HL-60/S4 treated with phorbol 12-myristate 13-acetate at 8.2 ng/mL for 4 days and 3 days (cell line): Measurements from ENCODE around the gene DNAJC7.
"Not testable (repeated sequence)": the region's sequence is repeated elsewhere in the genome, so short reads cannot be mapped to it uniquely, and the experiment has no call there.

ENCODE experiments used
- in situ Hi-C: fragments of 300-500 bp; cut with MboI; formaldehyde crosslinking; loops from 2 replicates; pipeline ENCODE4 v1.15.0; 2022; ENCODE audit warnings: low sequenced_read_pairs

The DNAJC7 gene

DNA sequence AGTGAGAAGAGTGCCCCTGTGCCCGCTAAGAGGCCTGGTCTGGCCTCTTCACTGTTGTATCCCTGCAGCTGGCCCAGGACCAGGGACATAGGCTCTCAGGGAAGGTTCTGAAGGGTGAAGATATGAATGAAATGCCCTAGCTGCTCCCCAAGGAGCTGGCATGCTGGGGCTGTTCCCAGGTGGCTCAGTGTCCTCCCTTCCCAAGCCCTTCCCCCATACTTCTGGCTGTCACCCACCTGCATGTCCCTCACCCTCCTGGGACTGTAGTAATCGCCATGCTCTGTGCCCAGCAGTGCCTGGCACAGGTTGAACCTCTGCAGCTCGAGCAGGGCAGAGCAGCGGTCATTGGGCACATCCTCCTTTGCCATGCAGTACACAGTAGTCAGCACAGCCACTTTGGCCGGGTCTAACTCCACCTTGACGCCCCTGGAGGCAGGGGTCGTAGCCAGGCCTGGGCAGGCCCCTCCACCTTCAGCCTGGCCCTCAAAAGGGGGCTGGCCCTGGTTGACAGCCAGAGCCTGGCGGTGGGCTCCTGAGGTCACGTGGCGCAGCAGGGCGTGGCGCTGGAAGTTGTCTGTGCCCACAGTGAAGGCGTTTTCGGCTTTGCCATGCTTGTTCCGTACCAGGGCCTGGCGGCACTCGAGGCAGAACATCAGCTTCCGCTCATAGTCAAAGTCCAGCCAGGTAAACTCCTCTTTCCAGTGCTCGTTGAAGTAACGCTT, 25.5 kb upstream of the DNAJC7 start:
- in situ Hi-C loops, result no loop called here

DNA sequence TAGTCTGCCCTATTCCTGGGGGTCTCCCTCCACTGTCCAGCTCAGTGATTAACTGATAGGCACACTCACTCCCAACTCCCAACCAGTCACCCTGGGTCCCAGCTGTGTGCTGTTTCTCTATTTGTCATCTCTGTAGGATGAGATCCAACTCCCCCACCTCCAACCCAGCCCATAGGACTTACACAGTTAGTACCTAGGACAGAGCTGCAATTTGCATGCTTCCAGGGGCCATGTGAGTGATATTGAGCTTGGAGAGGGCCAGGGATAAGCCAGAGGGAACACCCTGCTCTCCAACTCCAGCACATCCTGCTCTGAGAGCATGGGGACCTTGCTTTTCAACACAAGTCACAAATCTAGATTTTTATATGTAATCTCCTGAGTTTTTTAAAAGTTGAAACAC, 24.4 kb upstream of the DNAJC7 start:
- in situ Hi-C loops, result no loop called here

DNA sequence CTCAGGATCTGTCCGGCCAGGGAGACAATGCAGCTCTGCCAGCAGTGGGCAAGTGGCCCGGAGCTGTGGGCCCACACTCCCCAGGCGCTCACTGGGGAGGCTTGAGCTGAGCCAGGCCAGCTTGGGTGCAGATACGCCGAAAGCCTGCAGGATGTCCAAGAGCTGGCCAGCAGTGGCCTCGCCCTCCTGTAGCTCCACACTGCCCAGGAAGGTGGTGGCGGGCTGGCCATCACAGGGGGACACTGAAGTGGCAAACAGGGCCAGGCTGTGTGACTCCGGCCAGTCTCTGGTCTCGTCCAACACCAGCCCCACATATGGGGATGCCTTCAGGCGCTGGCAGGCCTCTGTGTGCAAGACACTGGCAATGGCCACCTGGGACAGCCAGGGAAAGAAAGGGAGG, 23.6 kb upstream of the DNAJC7 start:
- in situ Hi-C loops, result no loop called here

DNA sequence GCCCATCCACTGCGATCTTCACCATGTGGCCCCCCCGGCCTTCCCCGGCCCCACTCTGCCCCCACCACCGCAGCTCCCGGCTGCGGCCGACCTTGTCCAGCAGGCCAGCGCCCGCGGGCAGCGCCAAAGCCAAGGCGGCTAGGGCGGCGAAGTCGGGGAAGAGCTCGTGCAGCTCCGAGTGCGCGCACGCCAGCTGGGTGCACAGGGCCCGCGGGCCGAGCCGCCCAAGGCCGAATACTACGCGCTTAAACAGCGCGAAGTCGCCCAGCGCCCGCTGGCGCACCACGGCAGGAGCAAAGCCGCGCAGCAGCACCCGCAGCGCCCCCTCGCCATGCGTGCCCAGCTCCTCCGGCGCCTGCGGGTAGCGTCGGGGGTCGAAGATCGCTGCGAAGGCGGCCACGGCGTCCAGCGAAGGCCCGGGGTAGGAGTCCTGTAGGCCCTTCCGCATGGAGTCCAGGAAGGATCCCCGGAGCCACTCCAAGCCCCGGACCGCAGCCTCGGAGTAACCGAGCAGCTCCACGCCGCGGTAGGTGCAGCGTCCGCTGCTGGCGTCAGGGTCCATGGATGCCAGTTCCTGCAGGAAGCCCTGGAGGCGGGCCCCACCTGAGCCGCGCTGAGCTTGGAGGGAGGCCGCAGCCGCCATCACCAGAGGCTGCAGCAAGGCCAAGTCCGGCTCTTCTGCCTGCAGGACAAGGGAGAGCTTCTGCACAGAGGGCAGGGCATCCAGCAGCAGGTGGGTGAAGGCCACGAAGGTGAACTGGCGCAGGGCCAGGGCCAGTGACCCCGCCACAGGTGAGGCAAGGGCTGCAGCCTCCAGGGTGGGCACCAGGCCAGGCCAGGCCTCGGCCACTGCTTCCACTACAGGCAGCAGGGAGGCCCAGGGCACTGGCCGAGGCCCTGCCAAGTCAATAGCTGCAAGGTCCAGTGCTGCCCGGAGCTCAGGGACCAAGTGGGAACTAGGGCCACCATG, 22.8 kb upstream of the DNAJC7 start:
- in situ Hi-C loops, result no loop called here

DNA sequence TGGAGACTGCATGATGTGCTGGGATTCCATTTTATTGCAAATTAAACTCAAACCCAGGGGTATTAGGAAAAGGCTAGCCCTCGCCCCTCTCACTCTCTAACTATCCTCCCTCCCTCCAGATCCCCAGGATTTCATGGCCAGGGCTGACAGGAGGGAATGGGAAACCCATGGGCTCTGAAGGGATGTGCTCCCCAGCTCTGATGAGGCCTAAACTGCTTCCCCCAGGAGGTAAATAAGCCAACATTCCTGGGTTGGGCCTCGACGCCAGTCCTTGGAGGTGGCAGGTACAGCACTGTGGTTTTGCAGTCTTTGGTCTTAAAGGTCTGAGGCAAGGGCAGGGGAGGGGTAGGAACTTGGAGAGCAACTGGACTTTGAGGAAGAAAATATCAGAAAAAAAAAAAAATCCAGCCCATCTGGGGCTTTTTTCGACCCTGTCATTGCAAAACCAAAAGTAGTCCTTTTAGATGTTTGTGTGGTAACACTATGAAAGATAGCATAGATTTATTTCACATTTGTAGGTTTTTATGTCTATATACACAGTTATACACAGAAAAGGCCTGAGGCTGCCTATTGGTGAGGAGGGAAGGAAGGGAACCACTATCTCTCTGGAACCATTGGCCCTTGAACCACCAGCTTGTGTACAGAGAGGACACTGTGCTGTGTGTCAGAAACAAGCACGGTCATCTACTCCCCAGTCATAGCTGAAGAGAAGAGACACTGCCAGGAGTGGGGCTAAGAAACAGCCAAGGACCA, 21.2 kb upstream of the DNAJC7 start:
- in situ Hi-C loops, result no loop called here

DNA sequence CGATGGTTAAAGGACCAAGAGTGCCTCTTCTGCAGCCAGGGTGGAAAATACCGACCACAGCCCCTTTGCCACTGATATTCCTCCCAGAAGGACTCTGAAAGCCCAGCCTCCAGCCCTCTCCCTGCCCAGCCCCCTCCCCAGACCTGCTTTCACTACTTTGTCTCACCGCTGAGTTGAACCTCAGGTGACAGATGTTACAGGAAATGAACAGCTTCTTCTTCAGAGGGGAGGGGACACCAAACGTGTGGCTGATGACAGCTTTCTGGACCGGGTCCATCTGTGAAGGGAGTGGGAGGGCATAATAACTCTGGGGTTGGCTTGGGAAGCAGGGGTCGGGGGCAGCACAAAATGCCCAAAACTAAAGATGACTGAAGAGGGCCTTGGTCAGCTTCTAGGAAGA, 16.8 kb upstream of the DNAJC7 start:
- in situ Hi-C loops, result no loop called here

DNA sequence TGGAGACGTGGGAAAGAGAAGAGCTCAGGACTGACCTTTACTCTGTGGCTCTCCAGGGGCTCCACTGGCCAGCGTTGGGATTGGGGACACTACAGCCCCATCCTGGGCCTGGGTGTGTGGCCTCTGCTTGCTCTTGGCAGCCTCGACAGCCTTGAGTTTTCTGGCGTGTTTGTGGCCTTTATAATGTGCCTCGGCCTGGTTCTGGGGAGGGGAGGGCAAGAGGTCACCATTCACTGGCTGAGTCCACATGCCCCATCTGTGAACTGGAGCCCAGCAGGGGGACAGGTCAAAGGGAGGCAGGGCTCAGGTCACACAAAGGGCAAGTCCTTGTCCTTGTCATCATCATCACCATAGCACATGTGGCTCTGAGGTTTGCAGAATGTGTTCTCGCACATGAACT, 14.3 kb upstream of the DNAJC7 start:
- in situ Hi-C loops, result no loop called here

DNA sequence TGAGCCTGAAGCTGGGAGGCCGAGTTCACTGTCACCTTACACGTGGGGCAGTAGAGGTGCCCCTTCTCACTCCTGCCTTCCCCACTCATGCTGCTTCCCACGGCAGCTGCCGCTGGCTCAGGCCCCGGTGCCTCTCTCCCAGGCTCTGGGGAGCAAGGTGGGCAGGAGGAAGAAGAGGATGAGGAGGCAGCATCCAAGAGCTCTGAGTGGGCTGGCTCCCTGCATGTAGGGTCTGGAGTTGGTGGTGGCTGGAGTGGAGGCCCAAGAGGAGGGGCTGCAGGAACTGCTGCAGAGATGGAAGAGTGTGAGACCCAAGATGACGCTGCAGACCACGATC, 11.5 kb upstream of the DNAJC7 start:
- in situ Hi-C loops, result no loop called here

DNA sequence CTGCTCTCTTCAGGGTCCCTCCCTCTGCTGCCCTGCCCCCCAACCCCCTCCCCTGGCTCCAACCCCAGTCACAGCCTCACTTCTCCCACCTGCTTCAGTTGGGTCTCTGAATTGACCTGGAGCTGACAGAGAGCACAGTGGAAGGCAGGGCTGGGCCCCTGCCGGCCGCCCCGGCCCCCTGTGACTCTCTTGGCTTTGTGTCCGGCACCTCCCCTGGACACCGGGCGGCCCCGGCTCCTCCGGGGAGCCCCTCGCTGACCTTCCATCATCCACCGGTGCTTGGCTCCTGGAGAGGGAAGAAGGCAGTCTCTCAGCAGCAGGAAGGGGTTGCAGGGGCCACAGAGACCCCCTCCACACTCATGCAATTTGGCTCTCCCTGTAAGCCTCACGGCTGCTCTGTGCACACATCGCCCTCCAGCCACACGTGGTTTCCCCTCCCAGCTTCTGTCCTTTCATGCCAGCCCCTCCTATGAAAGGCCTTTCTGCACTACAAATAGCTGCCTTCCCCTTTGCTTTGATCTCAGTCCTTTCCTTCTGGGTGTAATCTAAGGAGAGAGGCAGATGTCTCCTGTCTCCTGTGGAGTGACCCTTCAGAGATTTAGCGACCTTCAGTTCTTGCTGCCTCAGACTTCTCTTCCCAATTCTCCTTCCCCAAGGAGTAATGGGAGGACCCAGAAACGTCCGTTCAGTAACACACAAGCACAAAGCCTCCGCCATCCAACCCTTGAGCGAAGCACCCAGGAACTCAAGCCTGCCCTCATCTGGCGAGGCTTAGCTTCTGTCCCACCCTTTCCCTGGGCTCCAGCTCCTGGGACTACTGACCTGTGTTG, 10.9 kb upstream of the DNAJC7 start:
- in situ Hi-C loops, result no loop called here

DNA sequence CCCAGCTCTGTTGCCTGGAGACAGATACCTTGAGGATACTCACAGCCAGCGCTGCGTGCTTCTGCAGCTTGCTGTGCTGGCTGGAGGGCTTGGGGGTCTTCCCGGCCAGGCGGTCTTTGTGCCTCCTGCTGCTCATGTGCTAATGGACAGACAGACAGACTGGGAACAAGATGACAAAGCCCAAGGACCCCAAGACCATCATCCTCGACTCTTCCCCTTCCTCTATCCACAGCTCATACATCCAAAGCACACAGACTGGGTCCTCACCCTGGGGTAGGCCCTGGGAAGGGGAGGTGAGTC, 10.3 kb upstream of the DNAJC7 start:
- in situ Hi-C loops, result no loop called here

DNA sequence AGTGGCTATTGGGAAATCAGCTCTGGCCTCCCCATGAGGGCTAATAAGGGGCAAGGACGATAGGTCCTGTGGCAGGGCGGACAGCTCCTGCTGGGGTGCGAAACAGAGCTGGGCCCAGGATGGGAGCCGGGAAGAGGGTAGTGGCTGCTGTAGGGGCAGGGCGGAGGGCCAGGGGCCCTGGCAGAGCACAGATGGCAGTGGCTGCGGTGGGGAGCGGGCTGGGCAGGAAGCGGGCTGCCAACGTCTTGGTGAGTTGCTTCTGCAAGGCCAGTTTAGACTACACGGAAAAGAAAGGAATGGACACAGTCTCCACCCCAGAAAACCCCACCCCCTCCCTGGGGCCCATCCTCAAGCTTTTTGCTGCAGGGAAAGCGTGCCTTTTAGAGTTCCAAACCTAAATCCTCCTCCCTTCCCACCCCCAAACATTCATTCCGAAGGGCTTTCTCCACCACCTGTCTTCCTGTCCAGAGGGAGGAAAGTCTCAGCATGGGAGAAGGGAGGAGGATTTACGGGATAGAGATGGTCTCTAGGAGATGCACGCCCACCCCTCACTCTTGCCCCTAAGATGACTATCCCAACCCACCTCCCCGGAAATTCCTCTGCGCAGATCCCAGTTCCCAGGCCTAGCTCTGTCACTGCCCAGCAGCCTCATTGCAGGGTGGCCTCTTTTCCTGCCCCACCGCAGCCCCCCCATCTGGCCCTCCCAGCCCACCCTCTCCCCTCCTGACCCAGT, 9.8 kb upstream of the DNAJC7 start:
- in situ Hi-C loops, result no loop called here

DNA sequence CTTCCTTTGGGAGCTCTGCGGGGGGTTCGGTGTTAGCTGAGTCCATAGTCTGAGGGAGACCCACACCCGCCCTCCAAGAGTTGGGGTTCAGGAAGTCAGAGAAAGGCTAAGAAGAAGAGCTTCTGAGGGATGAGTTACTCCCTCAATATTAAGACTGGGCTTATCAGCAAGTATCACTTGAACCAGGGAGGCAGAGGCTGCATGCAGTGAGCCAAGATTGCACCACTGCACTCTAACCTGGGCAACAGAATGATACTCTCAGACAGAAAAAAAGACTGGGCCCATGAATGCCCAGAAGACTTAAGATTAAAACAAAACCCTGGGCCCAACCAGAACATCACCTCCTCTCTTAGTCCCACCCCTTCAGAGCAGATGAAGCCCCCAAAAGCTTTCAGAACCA, 8.7 kb upstream of the DNAJC7 start:
- in situ Hi-C loops, result no loop called here

DNA sequence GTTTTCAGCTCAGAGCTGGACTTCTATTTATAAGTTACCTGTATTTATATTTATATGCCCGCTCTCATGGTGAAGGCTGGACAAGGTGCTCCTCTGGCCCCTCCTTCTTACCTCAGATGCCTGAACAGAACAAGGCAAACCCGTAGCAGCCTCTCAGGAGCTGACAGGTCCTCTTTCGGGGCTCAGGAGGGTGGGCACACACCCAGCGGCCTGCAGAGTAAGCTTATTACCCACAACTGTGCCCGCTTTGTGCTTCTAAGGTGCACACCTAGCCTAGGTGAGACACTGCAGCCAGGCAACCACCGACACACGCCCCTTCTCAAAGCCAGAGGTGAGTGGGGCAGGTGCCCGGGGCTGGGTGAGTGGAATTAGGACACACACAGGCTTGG, 7.9 kb upstream of the DNAJC7 start:
- in situ Hi-C loops, result no loop called here

DNA sequence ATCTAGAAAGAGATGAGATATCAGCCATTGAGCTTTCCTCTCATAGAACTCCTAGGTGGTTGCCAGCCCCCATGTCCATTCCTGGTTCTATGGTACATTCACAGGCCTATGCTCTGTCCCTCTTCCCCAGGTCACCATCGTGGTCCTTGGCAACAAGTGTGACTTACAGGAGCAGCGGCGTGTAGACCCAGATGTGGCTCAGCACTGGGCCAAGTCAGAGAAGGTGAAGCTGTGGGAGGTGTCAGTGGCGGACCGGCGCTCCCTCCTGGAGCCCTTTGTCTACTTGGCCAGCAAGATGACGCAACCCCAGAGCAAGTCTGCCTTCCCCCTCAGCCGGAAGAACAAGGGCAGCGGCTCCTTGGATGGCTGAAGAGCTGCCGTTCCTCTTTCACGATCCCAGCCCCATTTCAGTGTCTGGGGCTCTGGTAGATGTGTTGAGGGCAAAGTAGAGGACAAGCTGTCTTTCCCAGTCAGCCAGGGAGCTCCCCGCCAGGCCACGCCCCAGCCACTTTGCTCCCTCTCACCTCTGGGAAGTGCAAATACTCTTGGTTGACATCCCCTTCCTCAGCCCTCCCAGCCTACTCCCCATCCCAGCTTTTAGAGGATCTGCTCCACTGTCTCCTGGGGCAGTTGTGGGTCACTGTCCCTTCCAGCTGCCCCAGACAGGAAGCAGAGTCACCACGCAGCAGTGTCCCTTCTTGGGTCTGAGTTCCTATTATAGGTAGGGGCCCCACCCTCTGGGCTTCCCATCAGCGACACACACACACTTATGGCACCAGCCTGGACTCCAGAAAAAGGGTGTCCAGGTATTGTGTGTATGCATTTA, 6.5 kb upstream of the DNAJC7 start:
- in situ Hi-C loops, result no loop called here

DNA sequence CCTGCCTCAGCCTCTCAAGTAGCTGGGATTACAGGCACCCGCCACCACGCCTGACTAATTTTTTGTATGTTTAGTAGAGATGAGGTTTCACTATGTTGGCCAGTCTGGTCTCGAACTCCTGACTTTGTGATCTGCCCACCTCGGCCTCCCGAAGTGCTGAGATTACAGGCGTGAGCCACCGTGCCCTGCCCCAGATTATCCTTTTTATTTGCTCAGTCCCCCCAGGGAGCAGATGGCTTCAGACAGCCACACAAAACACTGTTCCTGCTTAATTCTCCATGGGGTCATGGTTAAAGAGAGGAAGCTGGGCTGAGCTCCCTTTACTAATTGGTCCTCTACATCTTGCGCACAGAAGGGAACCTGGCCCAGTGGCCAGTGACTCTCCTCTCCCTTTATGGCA, 3.6 kb upstream of the DNAJC7 start:
- in situ Hi-C loops, result not testable (repeated sequence)

DNA sequence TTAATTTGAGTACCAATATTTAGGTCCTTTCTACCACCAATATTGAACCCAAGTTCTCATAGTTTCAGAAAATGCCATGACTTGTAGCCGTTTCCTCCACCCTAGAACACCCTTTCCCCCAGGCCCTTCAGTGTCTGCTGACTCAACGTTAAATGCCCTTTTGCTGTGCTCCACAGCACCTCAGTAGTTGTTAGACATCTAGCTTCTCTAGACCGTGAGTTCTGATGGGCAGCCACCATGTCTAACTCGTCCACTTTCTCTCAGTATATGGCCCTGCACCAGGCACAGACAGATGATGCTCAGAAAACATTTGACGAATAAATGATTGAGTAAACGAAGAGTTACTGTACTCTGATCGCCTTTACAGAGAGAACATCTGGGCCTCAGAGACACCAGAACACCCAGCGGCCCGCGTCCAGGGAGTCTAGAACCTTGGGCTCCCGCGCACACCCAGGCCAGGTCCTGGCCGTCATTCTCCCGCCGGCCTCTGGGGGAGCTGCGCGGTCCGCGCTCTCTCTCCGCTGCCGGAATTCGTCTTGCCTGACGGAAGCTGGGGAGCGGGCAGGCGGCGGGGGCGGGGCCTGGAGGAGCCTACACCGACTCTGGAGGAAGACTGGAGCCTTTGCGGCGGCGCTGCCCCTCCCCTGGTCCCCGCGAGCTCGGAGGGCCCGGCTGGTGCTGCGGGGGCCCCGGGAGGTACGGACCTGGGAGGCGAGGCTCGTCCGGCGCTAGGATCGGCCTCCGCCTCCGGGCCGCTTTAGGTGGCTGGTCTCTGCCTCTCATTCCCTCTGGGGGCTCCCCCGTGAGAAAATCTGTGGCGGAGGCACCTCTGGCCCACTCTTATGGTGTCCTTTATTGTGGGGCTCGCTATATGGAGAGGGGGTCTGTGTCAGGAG, 2.5 kb upstream of the DNAJC7 start, which contains the start of gene NKIRAS2:
Gene NKIRAS2 (plus strand): TSS at position 582 of the 896 bp plus-strand sequence. CDS start 1,488 bp downstream, outside the sequence.
- in situ Hi-C loops, result no loop called here

DNA sequence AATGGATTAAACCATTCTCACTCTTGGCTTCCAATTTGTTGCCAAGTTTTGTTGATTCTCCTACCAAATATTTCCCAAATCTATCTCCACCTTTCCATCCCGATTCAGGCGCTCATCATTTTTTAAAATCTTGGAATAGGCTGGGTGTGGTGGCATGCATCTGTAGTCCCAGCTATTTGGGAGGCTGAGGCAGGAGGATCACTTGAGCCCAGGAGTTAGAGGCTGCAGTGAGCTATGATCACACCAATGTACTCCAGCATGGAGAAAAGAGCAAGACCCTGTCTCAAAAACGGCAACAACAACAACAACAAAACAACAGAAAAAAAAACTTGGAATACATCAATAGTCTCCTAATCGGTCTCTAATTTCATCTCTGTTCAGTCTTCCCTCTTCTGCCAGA, 1.7 kb upstream of the DNAJC7 start:
- in situ Hi-C loops, result no loop called here

DNA sequence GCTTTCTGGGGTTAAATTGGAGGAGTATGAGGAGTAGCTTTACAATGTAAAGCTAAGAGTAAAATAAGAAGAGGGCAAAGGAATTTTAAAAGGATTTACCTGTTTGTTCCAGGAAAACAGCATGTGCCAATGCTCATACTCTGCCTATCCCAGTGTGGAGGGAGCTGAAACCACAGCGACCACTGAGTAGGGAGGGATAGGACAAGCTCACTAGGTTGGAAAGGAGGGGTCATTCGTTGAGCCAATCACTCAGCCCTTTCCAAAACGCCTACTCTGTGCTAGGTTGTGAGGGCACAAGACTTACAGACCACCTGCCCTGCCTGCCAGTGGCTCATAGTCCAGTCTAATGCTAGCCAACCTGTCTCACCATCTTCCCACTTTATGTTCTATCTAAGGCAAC, 1.1 kb upstream of the DNAJC7 start:
- in situ Hi-C loops, result no loop called here
